Hepatocyte (in vitro differentiated cells): ENCODE measurements around the gene SRPK1. TPM values are rescaled to one million over a fixed set of nuclear protein-coding genes. Genes with fewer than 3 reads are reported as not detected.

Experiments used
- DNase-seq: peaks from one replicate; pipeline ENCODE4 v3.0.0-alpha.2; 2016; ENCODE audit warnings: low spot score
- H2AFZ ChIP-seq: fragments of 200-600 bp; sonication (generic); 2 replicates; pipeline ENCODE4 v1.6.0; 2016; ENCODE audit warnings: antibody characterized with exemption, mild to moderate bottlenecking
- H3K27ac ChIP-seq: fragments of 200-600 bp; sonication (generic); 2 replicates; pipeline ENCODE4 v1.5.1; 2016; ENCODE audit warnings: mild to moderate bottlenecking
- H3K27me3 ChIP-seq: fragments of 200-600 bp; sonication (generic); 2 replicates; pipeline ENCODE4 v1.6.1; 2016
- H3K36me3 ChIP-seq: fragments of 200-600 bp; sonication (generic); replicated peaks from 2 replicates; pipeline ENCODE4 v1.5.1; 2016; ENCODE audit warnings: low read depth; ENCODE audit not compliant: insufficient read depth
- H3K4me1 ChIP-seq: fragments of 200-600 bp; sonication (generic); 2 replicates; pipeline ENCODE4 v1.5.1; 2016; ENCODE audit warnings: mild to moderate bottlenecking, moderate library complexity; ENCODE audit not compliant: insufficient read depth
- H3K4me2 ChIP-seq: fragments of 200-600 bp; sonication (generic); 2 replicates; pipeline ENCODE4 v1.6.0; 2016
- H3K4me3 ChIP-seq: fragments of 200-600 bp; sonication (generic); 2 replicates; pipeline ENCODE4 v1.5.1; 2016; ENCODE audit warnings: mild to moderate bottlenecking
- H3K79me2 ChIP-seq: fragments of 200-600 bp; sonication (generic); 2 replicates; pipeline ENCODE4 v1.6.0; 2017; ENCODE audit warnings: mild to moderate bottlenecking
- H3K9me2 ChIP-seq: fragments of 200-600 bp; sonication (generic); replicated peaks from 2 replicates; pipeline ENCODE4 v1.6.0; 2017; ENCODE audit warnings: mild to moderate bottlenecking; ENCODE audit not compliant: insufficient read depth
- H3K9me3 ChIP-seq: fragments of 200-600 bp; sonication (generic); 2 replicates; pipeline ENCODE4 v1.5.1; 2016; ENCODE audit warnings: low read depth, mild to moderate bottlenecking
- H4K20me1 ChIP-seq: fragments of 200-600 bp; sonication (generic); 2 replicates; pipeline ENCODE4 v1.6.0; 2016; ENCODE audit warnings: mild to moderate bottlenecking; ENCODE audit not compliant: insufficient read depth, poor library complexity, severe bottlenecking
- EZH2 ChIP-seq: fragments of 200-600 bp; sonication (generic); IDR thresholded peaks from 2 replicates; pipeline ENCODE4 v1.6.1; 2016; ENCODE audit warnings: antibody characterized with exemption, mild to moderate bottlenecking, borderline replicate concordance
- EZH2phosphoT487 ChIP-seq: fragments of 200-600 bp; sonication (generic); IDR thresholded peaks from one replicate; pipeline ENCODE4 v1.6.1; 2018; ENCODE audit warnings: antibody characterized with exemption, mild to moderate bottlenecking, low read depth, moderate library complexity; ENCODE audit not compliant: unreplicated experiment, severe bottlenecking
- WGBS: methylation state at CpG from one replicate; pipeline ENCODE4 v1.1.6; 2016; ENCODE audit warnings: low lambda C conversion rate; ENCODE audit errors: missing lambda C conversion rate; 5-methylcytosine and 5-hydroxymethylcytosine counted together
- polyA plus RNA-seq: library from polyadenylated mRNA; unstranded; fragments of >200 nt; fragmentation: Nextera tagmentation; extraction: Ambion mirVana; gene quantifications from 2 replicates; pipeline ENCODE4 v1.2.1, GENCODE V29; 2016
- total RNA-seq: library from RNA; depleted of rRNA; stranded (reverse); fragments of >200 nt; gene quantifications from 2 replicates; pipeline ENCODE4 v1.2.3, GENCODE V29; 2014
- TF ChIP-seq, protein P1 (sequence below): fragments of 200-600 bp; sonication (generic); IDR thresholded peaks from 2 replicates; pipeline ENCODE4 v1.5.1; 2016; ENCODE audit warnings: antibody characterized with exemption, mild to moderate bottlenecking; ENCODE audit not compliant: poor library complexity

SRPK1 gene
- total and polyA plus RNA-seq, 2 experiments from 2014 or later = 39.3 to 63.9 TPM

GRCh38 chr6:35894776-35895175 is 26.1 kb downstream of the SRPK1 start:
- H4K20me1 ChIP-seq = no peaks in the 10 kb centered on the region
- TF ChIP-seq EZH2 = no peak
- no peak for TF ChIP-seq EZH2phosphoT487
- TF ChIP-seq, protein P1, sequence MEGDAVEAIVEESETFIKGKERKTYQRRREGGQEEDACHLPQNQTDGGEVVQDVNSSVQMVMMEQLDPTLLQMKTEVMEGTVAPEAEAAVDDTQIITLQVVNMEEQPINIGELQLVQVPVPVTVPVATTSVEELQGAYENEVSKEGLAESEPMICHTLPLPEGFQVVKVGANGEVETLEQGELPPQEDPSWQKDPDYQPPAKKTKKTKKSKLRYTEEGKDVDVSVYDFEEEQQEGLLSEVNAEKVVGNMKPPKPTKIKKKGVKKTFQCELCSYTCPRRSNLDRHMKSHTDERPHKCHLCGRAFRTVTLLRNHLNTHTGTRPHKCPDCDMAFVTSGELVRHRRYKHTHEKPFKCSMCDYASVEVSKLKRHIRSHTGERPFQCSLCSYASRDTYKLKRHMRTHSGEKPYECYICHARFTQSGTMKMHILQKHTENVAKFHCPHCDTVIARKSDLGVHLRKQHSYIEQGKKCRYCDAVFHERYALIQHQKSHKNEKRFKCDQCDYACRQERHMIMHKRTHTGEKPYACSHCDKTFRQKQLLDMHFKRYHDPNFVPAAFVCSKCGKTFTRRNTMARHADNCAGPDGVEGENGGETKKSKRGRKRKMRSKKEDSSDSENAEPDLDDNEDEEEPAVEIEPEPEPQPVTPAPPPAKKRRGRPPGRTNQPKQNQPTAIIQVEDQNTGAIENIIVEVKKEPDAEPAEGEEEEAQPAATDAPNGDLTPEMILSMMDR = no peak
- no peak overlapping the region for H3K4me3 ChIP-seq
- 93% methylated on average over 2 of the region's 2 CpGs for WGBS
- H3K27me3 ChIP-seq = no peaks in the 10 kb centered on the region
- H3K27ac ChIP-seq = no peak overlapping the region
- H3K4me1 ChIP-seq = no peaks in the 10 kb centered on the region
- no peak overlapping the region for H3K4me2 ChIP-seq
- H3K9me3 ChIP-seq = no peaks in the 10 kb centered on the region
- DNase-seq = no peak
- H2AFZ ChIP-seq = no peak overlapping the region
- no peaks in the 10 kb centered on the region for H3K9me2 ChIP-seq
- no peaks in the 10 kb centered on the region for H3K36me3 ChIP-seq
- peaks cover 91% of the 10 kb centered on the region for H3K79me2 ChIP-seq

- H3K4me3 ChIP-seq = no peak overlapping the region
- H3K9me3 ChIP-seq = no peaks in the 10 kb centered on the region
- H3K4me1 ChIP-seq = no peaks in the 10 kb centered on the region
- no peaks in the 10 kb centered on the region for H4K20me1 ChIP-seq
- H3K27me3 ChIP-seq = no peaks in the 10 kb centered on the region
- H3K36me3 ChIP-seq = no peaks in the 10 kb centered on the region
- TF ChIP-seq EZH2 (no peak), EZH2phosphoT487 (no peak)
- TF ChIP-seq, protein P1 = no peak
- H3K79me2 ChIP-seq = peaks cover 76% of the 10 kb centered on the region
- H3K4me2 ChIP-seq = no peak overlapping the region
- H2AFZ ChIP-seq = no peak overlapping the region
- no peak overlapping the region for H3K27ac ChIP-seq
- no peaks in the 10 kb centered on the region for H3K9me2 ChIP-seq
- 94% methylated on average over 6 of the region's 6 CpGs for WGBS
- DNase-seq = no peak
Measured at GRCh38 chr6:35893246-35893645, 27.7 kb downstream of the SRPK1 start.

DNA sequence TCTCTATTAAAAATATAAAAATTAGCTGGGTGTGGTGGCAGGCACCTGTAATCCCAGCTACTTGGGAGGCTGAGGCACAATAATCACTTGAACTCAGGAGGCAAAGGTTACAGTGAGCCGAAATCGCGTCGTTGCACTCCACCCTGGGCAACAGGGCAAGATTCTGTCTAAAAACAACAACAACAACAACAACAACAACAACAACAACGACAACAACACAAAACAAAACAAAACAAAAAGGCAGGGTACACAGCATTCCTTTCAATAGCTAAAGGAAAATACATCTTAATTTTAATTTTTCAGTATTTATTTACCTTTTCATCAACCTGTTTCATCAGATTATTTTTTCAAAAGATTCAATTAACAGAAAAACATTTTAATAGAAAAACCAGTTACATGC is 28.4 kb downstream of the SRPK1 start:
- Histone ChIP-seq H3K27ac (no peak overlapping the region), H3K4me2 (no peak overlapping the region), H3K4me3 (no peak overlapping the region), H3K36me3 (no peaks in the 10 kb centered on the region), H3K9me3 (no peaks in the 10 kb centered on the region), H4K20me1 (no peaks in the 10 kb centered on the region), H2AFZ (no peak overlapping the region), H3K79me2 (peaks cover 68% of the 10 kb centered on the region), H3K27me3 (no peaks in the 10 kb centered on the region), H3K4me1 (no peaks in the 10 kb centered on the region), H3K9me2 (no peaks in the 10 kb centered on the region)
- WGBS = 95% methylated on average over 5 of the region's 5 CpGs
- TF ChIP-seq, protein P1 = no peak
- TF ChIP-seq EZH2phosphoT487 (no peak), EZH2 (no peak)
- no peak for DNase-seq

DNA sequence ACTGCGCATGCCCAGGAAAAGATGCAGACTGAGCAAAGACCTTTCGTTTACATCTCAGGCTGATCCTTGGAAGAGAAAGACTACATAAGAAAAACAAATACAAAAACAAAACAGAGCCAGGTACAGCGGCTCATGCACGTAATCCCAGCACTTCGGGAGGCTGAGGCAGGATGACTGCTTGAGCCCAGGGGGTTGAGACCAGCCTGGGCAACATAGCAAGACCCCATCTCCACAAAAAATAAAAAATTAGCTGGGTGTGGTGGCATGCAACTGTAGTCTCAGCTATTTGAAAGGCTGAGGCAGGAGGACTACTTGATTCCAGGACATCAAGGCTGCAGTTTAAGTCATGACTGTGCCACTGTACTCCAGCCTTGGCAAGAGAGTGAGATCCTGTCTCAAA is 41.7 kb downstream of the SRPK1 start:
- H3K27ac ChIP-seq = no peak overlapping the region
- no peaks in the 10 kb centered on the region for H3K9me3 ChIP-seq
- H3K79me2 ChIP-seq = no peaks in the 10 kb centered on the region
- no peak overlapping the region for H3K4me2 ChIP-seq
- no peaks in the 10 kb centered on the region for H4K20me1 ChIP-seq
- no peaks in the 10 kb centered on the region for H3K36me3 ChIP-seq
- H3K4me3 ChIP-seq = no peak overlapping the region
- no peaks in the 10 kb centered on the region for H3K4me1 ChIP-seq
- no peaks in the 10 kb centered on the region for H3K27me3 ChIP-seq
- 100% methylated on average over 5 of the region's 5 CpGs for WGBS
- no peak overlapping the region for H2AFZ ChIP-seq
- no peaks in the 10 kb centered on the region for H3K9me2 ChIP-seq
- no peak for TF ChIP-seq EZH2
- no peak for DNase-seq
